Fibroblast of skin of left biceps (primary cell): Measurements from ENCODE around the gene CPN2.

Experiments
- DNase-seq, 2 experiments: peaks; one replicate each; pipeline ENCODE4 v3.0.0-alpha.2; 2013; ENCODE audit warnings: low read depth in 2 of 2

CPN2 gene

GRCh38 chr3:194294895-194295214 is 56.3 kb downstream of the CPN2 start:
- no peak for DNase-seq

GRCh38 chr3:194294199-194294894 is 56.8 kb downstream of the CPN2 start:
- no peak for DNase-seq

GRCh38 chr3:194293546-194294198 is 57.5 kb downstream of the CPN2 start:
- no peak for DNase-seq

- DNase-seq = no peak
Measured at GRCh38 chr3:194292331-194292730, 58.8 kb downstream of the CPN2 start.
